Inferior parietal cortex (tissue), 1 donor: ENCODE results near the gene NGEF.

Source experiments
- DNase-seq: peaks from one replicate; pipeline ENCODE4 v3.0.0-alpha.2; 2016; ENCODE audit errors: extremely low spot score

NGEF gene

DNA sequence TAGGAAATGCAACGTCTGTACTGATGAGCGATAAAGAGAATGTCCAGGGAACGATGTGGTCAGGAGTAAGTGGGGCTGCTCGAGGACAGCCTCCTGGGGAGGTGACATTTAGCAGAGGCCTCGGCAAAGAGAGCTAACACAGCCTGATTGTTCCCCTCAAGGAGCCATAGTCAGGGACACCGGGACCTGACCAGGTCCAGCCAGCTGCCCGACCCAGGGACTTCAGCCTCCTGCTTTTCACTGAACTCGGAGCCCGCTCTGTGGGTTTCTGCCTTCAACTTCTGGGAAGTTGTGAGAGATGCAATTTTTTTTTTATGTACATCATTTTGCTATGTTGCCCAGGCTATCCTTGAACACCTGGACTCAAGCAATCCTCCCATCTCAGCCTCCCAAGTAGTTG is 29.5 kb upstream of the NGEF start:
- DNase-seq, result no peak

DNA sequence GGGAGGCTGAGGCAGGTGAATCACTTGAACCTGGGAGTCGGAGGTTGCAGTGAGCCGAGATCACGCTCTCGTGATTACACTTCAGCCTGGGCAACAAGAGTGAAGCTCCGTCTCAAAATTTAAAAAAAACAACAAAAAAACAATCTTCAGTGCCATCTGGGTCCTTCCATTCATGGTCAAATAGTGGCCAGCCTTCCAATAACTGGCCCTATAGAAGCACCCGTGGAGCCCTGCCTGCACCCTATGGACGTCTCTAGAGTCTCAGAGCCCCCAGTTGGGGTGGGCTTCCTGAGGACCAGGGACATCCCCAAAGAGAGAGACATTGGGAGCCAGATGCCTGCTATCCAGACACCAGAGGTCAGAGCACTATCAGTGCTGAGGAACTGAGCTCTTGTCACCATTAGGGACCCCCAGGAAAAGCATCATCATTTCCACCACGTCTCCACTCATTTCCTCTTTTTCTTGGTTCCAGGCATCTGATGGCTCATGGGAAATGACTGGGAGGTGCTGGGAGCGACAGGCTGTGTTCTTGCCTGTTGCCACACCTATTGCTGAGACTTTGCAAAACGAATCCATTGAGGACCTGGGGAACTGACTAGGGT is 28.8 kb upstream of the NGEF start:
- no peak for DNase-seq

DNA sequence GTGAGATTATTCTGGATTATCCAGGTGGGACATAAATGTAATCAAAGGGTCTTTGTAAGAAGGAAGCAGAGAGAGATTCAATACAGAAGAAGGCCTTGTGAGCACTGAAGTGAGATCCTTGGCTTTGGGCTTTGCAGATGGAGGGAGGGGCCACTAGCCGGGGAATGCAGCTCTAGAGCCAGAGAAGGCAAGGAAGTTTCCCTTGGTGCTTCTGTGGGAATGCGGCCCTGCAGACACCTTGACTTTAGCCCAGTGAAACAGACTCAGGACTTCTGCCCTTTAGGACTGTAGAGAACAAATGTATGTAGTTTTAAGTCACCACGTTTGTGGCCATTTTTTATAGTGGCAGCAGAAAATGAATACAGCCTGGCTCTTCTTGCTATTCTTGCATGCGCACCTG is 27.5 kb upstream of the NGEF start:
- DNase-seq, result no peak

DNA sequence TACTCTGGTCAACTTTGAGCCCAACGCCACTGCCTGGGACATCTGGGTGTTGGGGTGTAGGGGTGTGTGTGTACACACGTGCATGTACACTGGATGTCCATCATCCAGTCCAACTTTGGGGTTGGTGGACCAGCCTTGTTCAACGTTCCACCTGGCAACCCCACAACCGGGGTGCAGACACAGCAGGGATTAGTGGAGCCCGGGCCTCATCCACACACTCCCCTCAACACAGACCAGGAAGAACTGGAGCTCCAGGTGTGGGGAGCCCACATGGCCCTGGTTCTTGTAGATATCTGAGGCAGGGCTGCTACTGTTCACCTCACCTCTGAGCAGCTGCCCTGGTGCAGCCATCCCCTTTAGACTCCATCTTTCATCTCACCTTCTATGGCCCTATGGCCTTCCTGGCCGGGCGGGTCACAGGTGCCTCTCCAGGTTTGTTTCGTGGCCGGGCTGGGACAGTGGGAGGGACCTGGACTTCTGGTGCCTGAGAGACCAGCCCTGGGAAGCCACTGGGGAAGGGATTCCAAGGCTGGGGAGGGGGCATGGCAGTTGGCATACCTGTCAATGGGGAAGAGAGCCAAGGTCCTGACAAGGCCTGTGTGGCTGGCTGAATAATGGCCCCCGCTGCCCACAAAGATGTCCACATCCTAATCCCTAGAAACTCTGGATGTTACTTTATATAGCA is 26.9 kb upstream of the NGEF start:
- no peak for DNase-seq

DNA sequence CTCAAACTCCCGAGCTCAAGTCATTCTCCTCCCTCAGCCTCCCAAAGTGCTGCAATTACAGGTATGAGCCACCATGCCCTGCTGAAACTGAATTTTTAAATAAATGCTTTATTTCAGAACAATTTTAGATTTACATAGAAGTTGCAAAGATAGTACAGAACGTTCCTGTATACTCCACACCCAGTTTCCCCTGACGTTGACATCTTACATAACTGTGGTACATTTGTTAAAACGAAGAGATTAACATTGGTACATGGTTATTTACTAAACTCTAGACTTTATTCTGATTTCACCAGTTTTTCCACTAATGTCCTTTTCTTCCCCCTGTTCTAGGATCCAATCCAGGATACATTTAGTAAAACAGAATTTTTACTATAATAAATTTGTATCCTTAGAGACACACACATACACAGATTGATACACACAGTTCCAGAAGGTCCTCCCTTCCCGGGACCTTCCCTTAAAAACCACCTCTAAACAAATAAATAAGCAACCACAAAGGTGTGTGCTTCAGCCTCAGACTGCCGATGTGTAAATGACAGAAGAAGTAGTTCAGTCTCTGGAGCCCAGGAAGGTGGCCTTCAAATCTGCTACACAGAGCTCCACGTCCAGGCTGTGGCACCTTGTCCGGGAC is 26.3 kb upstream of the NGEF start:
- peak; percentile 56 for DNase-seq

DNA sequence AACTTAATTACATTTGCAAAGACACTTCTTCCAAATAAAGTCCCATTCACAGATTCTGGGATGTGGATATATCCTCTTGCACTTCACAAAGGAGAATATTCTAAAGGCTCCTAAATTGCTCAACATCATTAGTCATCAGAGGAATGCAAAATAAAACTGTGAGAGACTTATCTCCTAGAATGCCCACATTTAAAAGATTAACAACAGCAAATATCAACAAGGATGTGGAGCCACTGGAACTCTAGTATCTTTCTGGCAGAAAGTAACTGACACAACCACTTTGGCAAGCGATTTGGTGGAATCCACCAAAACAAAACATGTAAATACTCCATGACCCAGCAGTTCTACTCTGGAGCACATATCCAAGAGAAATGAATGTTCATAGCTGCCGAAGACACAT is 24.0 kb upstream of the NGEF start:
- DNase-seq, result no peak

DNA sequence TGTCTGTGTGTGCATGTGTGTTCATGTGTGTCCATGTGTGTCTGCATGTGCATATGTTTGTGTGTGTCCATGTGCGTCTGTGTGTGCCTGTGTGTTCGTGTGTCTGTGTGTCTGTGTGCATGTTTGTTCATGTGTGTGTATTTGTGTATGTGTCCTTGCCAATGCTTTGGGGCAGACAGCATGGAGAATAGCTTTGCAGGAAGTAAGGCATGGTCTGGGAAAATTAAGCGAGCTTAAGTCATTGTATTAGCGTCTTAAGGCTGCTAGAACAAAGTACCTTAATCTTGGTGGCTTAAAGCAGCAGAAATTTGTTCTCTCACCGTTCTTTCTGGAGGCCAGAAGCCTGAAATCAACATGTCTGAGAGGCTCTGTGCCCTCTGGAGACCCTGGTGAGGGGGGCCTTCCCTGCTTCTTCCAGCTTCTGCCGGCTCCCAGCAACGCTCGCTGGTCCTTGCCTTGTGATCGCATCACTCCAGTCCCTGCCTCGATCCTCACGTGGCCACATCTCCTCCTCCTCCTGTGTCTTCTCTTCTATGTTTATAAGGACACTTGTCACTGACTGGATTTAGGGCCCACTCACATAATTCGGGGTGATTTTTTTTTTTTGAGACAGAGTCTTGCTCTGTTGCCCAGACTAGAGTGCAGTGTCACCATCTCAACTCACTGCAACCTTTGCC is 23.2 kb upstream of the NGEF start:
- no peak for DNase-seq

DNA sequence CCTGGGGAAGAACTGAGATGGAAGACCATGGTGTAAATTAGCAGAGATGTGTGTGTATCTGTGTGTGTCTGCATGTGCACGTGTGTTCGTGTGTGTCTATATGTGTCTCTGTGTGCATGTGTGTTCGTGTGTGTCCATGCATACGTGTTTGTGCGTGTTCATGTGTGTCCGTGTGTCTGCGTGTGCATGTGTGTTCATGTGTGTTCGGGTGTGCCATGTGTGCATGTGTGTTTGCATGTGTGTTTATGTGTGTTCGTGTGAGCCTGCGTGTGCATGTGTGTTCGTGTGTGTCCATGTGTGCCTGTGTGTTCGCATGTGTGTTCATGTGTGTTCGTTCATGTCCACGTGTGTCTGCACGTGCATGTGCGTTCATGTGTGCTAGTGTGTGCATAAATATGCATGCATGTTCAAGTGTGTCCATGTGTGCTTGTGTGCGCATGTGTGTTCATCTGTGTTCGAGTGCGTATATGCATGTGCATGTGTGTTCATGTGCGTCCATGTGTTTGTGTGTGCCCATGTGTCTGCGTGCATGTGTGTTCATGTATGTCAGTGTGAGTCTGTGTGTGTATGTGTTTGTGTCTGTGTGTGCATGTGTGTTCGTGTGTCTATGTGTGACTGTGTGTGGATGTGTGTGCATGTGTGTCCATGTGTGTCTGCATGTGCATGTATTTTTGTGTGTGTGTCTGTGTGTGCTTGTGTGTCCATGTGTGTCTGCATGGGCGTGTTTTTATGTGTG is 22.5 kb upstream of the NGEF start:
- DNase-seq, result no peak

DNA sequence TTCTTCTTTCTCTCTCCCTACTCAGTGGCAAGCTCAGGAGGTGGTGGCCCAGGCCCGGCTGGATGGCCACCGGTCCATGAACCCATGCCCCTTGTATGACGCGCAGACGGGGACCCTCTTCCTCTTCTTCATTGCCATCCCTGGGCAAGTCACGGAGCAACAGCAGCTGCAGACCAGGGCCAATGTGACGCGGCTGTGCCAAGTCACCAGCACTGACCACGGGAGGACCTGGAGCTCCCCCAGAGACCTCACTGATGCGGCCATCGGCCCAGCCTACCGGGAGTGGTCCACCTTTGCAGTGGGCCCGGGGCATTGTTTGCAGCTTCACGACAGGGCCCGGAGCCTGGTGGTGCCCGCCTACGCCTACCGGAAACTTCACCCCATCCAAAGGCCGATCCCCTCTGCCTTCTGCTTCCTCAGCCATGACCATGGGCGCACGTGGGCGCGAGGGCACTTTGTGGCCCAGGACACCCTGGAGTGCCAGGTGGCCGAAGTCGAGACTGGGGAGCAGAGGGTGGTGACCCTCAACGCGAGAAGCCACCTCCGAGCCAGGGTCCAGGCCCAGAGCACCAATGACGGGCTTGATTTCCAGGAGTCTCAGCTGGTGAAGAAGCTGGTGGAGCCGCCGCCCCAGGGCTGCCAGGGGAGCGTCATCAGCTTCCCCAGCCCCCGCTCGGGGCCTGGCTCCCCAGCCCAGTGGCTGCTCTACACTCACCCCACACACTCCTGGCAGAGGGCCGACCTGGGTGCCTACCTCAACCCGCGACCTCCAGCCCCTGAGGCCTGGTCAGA is 21.2 kb upstream of the NGEF start:
- DNase-seq, result no peak

DNA sequence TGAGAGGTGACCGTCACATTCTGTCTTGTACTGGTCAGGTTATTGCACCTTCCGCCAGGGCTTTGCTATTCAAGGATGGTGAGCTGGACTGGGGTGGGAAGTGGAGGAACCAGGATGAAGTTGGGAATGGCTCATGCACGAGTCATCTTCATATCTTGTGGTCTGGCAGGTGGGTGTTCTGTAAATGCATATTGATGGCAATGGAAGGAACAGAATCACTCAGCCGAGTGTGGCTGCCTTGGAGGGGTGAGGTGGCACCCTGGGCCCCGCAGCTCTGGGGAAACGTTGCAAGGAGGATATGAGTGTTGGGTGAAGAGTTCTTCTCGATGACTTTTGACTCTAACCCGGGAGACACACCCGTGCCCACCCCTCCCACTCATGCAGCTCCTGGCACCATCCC is 20.6 kb upstream of the NGEF start:
- no peak for DNase-seq

DNA sequence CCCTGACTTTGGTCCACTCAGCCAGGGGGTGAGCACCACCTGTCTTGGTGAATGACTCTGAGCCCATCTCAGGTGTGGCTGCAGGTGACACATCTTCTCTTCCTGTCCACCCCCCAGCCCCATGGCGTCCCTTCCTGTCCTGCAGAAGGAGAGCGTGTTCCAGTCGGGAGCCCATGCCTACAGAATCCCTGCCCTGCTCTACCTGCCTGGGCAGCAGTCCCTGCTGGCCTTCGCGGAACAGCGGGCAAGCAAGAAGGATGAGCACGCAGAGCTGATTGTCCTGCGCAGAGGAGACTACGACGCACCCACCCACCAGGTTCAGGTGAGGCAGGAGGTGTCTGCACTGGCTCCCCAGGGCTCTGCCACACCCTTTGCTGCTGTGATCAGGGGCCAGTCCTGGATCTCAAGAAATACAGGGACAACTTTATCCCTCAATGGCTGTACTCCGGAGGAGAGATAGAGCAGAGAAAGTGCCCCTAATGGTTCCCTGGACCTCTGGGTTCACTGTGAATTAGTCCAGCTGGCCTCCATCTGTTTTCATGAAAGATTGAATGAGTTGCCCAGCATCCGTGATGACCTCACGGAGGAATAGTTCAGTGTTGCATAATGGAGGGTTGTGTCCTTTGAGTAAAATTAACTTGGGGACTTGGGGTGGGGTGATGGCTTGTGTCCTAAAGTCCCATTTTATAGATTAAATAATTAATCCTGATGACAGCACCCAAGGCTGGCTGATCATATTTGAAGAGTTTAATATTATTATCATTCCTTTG is 19.7 kb upstream of the NGEF start, which contains the start of gene NEU2:
NEU2 (plus strand) TSS at position 122 of the 770 bp plus-strand sequence; CDS start at position 122, 0 bp downstream.
- DNase-seq, result no peak

DNA sequence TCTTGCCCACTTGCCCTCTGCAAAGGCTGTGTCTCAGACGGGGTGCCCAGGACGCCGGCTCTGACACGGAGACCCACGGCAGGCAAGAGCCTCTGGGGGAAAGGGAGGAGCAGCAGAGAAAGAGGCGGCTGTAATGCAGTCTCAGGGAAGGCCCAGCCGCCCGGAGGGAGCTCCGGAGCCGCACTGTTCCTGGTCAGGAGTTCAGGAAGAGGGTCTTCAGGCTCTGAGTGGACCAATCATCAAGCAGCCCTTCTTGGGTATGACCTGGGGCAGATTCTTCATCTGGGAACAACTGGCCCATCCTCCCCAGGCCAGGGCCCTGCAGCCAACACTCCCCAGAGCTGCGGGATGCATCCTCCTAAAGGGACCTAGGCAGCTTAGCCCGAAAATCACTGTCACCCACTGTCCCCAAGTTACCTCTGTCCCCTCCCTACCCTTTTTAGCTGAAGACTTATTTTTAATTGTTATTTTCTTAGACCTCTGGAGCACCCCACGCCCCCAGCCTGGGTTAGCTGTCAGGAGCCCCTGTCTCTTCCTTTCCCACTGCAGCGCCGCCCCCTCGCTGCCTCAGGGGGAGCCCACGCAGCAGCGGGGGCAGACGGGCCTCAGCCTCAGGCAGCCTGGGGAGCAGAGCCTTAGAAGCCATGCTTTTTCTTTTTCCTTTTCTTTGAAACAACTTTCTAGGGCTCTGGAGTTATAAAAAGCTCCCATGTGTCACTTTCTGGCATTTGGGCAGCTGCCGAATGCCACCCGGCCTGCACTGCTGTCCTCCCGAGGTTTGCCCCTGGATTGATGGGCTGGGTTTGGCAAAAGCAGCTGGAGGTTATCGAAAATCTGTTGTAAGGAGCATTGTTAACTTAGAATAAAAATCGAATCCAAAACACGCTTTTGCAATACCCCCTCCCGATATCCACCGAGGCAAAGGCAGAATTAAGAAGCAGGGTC is 18.8 kb upstream of the NGEF start:
- no peak for DNase-seq

DNA sequence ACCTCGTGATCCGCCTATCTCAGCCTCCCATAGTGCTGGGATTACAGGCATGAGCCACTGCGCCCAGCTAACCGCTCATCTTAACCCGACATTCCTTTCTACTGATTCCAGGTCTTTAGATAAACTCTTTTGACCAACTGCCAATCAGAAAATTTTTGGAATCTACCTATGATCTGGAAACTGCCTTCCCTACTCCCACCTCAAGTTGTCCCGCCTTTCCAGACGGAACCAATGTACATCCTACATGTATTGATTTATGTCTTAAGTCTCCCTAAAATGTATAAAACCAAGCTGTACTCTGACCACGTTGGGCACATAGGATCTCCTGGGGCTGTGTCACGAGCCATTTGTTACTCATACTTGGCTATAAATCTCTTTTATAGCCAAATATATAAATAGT is 16.3 kb upstream of the NGEF start:
- DNase-seq, result no peak

DNA sequence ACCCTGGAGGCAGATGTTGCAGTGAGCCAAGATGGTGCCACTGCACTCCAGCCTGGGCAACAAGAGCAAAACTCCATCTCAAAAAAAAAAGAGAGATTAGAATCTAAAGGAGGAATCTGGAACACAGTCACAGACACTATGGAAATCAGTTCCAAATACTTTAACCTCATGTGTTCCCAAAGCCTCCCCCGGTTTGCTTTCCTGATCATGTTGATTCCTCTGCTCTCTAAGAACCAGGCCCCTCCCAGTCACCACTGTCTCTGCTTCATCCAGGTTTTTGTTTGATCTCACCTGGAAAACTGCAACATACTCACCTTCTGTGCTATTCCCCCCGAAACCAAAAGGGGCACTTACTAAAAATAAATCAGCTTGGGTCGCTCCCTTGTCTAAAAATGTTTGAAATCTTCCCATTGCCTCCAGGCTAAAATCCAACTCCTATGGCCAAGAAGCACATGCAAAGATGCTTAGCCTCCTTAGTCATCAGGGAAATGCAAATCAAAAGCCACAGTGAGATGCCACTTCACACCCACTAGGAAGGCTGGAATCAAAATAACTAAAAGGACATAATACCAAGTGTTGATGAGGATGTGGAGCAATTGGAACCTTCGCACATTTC is 13.2 kb upstream of the NGEF start:
- no peak for DNase-seq

DNA sequence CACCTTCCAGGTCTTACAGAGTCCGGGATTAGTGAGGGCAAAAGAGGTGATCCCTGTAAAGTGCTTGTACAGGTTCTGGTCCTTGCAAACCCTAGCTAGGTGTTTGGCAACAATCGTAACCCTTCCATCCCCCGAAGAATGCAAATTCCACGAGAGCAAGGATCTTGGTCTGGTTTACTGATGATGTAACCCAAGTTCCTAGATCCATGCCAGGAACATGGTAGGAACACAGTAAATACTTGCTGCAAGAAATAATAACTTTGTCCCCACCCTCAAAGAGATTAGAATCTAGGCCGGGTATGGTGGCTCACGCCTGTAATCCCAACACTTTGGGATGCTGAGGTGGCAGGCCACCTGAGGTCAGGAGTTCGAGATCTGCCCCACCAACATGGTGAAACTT is 12.7 kb upstream of the NGEF start:
- DNase-seq, result no peak

DNA sequence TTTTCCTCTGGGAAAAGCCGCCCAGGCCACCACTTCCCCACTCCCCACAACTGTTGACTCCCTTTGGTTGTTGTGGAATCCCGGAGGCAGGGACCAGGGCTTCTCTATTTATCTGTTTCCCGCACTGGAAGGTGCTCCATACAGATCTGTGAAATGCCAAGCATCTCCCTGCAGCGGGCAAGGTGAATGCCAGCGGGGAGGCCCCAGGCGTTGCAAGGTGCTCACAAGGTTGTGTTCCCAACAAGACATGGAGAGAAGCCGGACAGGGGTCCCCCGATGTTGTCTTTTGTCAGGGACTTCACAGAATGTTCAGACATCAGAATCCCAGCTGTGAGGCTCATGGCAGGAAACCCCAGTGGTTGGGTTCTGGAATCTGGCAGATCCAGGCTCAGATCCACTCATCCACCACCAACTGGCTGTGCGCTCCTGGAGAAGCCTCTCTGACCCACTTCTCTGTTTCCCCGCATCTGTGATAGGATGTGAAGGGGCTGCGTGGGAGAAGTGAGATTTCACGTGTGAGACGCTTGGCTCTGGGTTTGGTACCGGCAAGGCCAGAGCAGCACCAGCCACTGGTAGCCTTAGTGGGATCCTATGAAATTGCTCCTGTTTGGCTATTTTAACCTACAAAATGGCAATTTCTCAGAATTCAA is 10.8 kb upstream of the NGEF start:
- no peak for DNase-seq

DNA sequence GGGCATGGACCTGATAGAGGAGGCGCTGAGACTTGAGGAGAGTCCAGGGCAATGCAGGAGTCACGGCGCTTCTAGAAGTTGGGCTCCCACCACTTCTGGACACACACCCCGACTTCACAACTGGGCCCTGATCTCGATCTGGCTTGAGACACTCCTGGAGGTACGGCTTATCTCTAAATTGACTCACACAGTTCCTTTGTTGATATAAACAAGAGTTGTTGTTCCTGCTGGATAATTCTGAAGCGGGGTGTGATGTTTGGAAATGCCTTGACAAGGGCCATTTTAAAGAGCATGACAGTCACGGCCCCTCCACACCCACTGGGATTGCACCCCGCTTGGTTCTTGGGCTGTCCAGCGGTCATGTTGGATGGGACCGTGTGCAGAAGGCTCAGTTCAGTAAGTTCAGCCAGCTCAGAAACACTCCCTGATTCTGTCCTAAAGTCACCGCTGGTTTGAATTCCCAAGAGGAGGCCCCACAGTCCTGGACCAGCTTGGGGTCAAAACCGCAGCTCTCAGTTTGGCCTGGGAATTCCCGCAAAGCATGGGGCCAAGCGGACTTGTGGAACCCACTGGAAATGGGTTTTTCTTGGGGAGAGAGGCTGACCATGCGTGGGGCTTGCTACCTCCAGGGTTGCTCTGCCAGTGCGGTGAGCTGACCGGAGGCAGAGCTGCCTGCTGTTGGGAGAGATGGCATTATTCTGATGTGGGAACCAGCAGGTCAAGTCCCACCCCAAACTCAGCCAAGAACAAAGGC is 10.1 kb upstream of the NGEF start:
- no peak for DNase-seq

DNA sequence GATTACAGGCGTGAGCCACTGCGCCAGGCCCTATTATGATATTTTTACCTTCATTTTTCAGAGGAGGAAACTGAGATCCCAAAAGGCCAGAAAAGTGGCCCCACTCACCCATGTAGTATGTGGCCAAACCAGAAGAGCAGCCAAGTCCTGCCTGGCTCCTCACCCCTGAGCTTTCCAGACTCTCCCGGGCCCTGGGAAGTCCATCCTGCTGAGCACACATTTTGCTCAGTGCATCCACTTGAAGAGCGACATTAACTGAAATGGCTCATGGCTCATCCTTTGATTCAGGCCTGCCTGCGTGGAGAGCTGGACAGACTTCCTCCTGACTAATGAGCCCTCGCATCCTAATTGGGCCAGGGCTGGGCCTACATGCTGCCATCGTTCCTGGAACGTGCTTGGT is 9.5 kb upstream of the NGEF start:
- no peak for DNase-seq
